MM.1S (cell line): Measurements from ENCODE around the gene TSC22D3.

Source experiments
- DNase-seq: peaks from one replicate; pipeline ENCODE4 v3.0.0-alpha.2; 2015
- H2AFZ ChIP-seq: fragments of 300-600 bp; sonication (generic); 2 replicates; pipeline ENCODE4 v1.6.0; 2016; ENCODE audit warnings: antibody characterized with exemption, low read length
- H3F3A ChIP-seq: fragments of 300-600 bp; sonication (generic); 2 replicates; pipeline ENCODE4 v1.6.1; 2016; ENCODE audit warnings: mild to moderate bottlenecking, antibody characterized with exemption, low read length, moderate library complexity, mixed read lengths; ENCODE audit not compliant: insufficient read depth
- H3K27ac ChIP-seq: fragments of 300-600 bp; sonication (generic); 2 replicates; pipeline ENCODE4 v1.5.1; 2016; ENCODE audit warnings: mild to moderate bottlenecking, low read length
- H3K27me3 ChIP-seq: fragments of 300-600 bp; sonication (generic); replicated peaks from 2 replicates; pipeline ENCODE4 v1.6.0; 2016; ENCODE audit warnings: low read length; ENCODE audit not compliant: insufficient read depth
- H3K36me3 ChIP-seq: fragments of 300-600 bp; sonication (generic); replicated peaks from 2 replicates; pipeline ENCODE4 v1.6.1; 2016; ENCODE audit warnings: mild to moderate bottlenecking, low read length, mixed read lengths; ENCODE audit not compliant: insufficient read depth
- H3K4me1 ChIP-seq: fragments of 300-600 bp; sonication (generic); 2 replicates; pipeline ENCODE4 v1.6.1; 2016; ENCODE audit warnings: low read length, mixed read lengths
- H3K4me2 ChIP-seq: fragments of 300-600 bp; sonication (generic); 2 replicates; pipeline ENCODE4 v1.6.0; 2016; ENCODE audit warnings: low read depth, low read length
- H3K4me3 ChIP-seq: fragments of 300-600 bp; sonication (generic); 2 replicates; pipeline ENCODE4 v1.5.1; 2016; ENCODE audit warnings: low read length, mixed read lengths
- H3K79me2 ChIP-seq: fragments of 300-600 bp; sonication (generic); 2 replicates; pipeline ENCODE4 v1.6.1; 2016; ENCODE audit warnings: mixed run types, low read length, mixed read lengths
- H3K9ac ChIP-seq: fragments of 300-600 bp; sonication (generic); 2 replicates; pipeline ENCODE4 v1.6.1; 2016; ENCODE audit warnings: low read length, mixed read lengths
- H3K9me2 ChIP-seq: fragments of 300-600 bp; sonication (generic); replicated peaks from 2 replicates; pipeline ENCODE4 v1.6.1; 2016; ENCODE audit warnings: mild to moderate bottlenecking, low read length, mixed read lengths; ENCODE audit not compliant: insufficient read depth
- H3K9me3 ChIP-seq: fragments of 300-600 bp; sonication (generic); replicated peaks from 2 replicates; pipeline ENCODE4 v1.6.1; 2016; ENCODE audit warnings: mild to moderate bottlenecking, low read length, mixed read lengths; ENCODE audit not compliant: insufficient read depth
- H4K20me1 ChIP-seq: fragments of 300-600 bp; sonication (generic); 2 replicates; pipeline ENCODE4 v1.6.1; 2016; ENCODE audit warnings: mild to moderate bottlenecking, low read length, moderate library complexity, mixed read lengths; ENCODE audit not compliant: insufficient read depth
- EZH2 ChIP-seq: fragments of 300-600 bp; sonication (generic); optimal IDR thresholded peaks from 2 replicates; pipeline ENCODE3; 2017; ENCODE audit warnings: low read depth, mild to moderate bottlenecking, antibody characterized with exemption, low read length, mixed read lengths
- EZH2phosphoT487 ChIP-seq: fragments of 300-600 bp; sonication (generic); IDR thresholded peaks from 2 replicates; pipeline ENCODE4 v1.6.1; 2018; ENCODE audit warnings: antibody characterized with exemption, low read length
- TF ChIP-seq, protein P1 (sequence below): fragments of 300-600 bp; sonication (generic); IDR thresholded peaks from 2 replicates; pipeline ENCODE4 v1.5.1; 2016; ENCODE audit warnings: antibody characterized with exemption, low read length, mixed read lengths

The TSC22D3 gene

DNA sequence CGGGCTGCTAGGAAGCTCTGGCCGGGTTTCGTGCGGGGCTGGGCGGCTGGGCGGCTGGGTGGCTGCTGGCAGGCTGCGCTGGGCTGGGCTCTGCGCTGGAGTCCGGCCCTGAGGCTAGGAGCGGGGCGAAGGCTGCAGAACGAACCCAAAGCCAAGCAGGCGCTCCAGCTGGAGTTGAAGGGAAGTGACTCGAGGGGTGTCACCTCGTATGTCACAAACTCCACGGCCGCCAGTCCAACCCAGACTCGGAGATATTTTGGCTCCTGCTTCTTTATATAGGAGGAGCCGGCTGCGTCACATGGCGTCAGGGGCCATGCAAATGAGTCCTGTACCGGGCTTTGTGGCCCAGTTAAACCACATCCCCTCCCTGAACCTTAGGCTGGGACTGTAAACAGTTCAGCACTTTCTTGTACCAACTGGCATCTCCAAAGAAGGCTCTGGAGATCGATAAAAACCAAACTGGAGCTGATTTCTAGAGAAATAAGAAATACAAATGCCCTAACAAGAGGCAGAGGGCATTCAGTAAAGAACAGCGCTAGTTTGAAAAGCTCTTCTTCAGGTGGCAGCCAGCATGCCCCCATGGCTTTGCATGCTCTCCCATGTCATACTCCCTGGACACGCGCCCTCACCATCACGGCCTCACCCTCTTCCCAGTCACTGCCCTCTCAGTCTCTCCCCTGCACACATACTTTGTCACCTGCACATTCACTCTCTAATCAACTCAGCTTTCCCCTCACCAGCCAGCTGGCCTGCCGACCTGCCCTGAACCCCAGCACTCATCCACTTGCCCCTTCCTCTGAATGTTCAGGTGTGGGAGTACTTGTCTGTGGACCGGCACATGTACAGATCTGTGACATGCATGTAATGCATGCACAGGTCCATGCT is 58.5 kb downstream of the TSC22D3 start:
- peak overlapping the region; percentile 95 for H3K27ac ChIP-seq
- no peaks in the 10 kb centered on the region for H4K20me1 ChIP-seq
- no peaks in the 10 kb centered on the region for H3K9me3 ChIP-seq
- TF ChIP-seq, protein P1, sequence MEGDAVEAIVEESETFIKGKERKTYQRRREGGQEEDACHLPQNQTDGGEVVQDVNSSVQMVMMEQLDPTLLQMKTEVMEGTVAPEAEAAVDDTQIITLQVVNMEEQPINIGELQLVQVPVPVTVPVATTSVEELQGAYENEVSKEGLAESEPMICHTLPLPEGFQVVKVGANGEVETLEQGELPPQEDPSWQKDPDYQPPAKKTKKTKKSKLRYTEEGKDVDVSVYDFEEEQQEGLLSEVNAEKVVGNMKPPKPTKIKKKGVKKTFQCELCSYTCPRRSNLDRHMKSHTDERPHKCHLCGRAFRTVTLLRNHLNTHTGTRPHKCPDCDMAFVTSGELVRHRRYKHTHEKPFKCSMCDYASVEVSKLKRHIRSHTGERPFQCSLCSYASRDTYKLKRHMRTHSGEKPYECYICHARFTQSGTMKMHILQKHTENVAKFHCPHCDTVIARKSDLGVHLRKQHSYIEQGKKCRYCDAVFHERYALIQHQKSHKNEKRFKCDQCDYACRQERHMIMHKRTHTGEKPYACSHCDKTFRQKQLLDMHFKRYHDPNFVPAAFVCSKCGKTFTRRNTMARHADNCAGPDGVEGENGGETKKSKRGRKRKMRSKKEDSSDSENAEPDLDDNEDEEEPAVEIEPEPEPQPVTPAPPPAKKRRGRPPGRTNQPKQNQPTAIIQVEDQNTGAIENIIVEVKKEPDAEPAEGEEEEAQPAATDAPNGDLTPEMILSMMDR, result no peak
- TF ChIP-seq EZH2phosphoT487, result no peak
- TF ChIP-seq EZH2, result no peak
- 0 out of 2 replicates have a peak, but pooled peaks cover 4% of the 10 kb centered on the region for H3K36me3 ChIP-seq
- H3F3A ChIP-seq, result peaks cover 11% of the 10 kb centered on the region
- peak; percentile 94 for DNase-seq
- peak overlapping the region; percentile 99 for H3K9ac ChIP-seq
- H3K4me1 ChIP-seq, result peaks cover 17% of the 10 kb centered on the region
- H3K27me3 ChIP-seq, result no peaks in the 10 kb centered on the region
- no peak overlapping the region for H2AFZ ChIP-seq
- peak overlapping the region; percentile 73 for H3K4me2 ChIP-seq
- no peaks in the 10 kb centered on the region for H3K9me2 ChIP-seq
- H3K4me3 ChIP-seq, result peak overlapping the region; percentile 81
- peaks cover 11% of the 10 kb centered on the region for H3K79me2 ChIP-seq

DNA sequence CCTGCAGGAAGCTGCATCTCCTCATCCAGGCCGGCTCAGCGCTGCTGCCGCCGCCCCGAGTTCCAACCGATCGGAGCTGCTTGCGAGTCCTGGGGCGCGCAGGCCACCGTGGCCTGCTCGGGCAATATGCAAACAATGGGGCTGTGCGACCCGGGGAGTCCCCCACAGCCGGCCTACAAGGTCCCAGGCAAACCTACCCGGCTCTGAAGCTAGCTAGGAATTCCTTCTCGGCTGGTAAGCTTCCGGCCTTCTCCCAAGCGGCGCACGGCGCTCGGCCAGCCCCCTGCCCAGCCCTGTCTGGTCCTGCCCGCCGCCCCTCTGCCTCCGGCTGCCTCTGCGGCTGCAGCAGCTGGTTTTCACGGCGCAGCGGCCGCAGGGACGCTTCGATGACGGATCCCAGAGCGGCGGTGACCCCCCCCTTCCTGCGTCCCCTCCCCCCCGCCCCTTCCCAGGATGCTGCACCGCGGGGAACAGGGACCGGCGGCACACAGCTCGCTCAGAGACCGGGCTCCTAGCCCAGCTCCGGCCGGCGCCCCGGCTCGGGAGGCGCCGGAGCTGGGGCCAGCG is 59.4 kb downstream of the TSC22D3 start:
- H2AFZ ChIP-seq, result no peak overlapping the region
- H3K27ac ChIP-seq, result peak overlapping the region; percentile 95
- peaks cover 26% of the 10 kb centered on the region for H3K4me1 ChIP-seq
- H3K36me3 ChIP-seq, result 0 out of 2 replicates have a peak, but pooled peaks cover 4% of the 10 kb centered on the region
- no peaks in the 10 kb centered on the region for H3K27me3 ChIP-seq
- peaks cover 16% of the 10 kb centered on the region for H3F3A ChIP-seq
- H3K9ac ChIP-seq, result peak overlapping the region; percentile 99
- H3K4me2 ChIP-seq, result peak overlapping the region; percentile 87
- TF ChIP-seq EZH2 (no peak), EZH2phosphoT487 (no peak)
- TF ChIP-seq, protein P1, result no peak
- H3K4me3 ChIP-seq, result peak overlapping the region; percentile 81
- DNase-seq, result peak; percentile 27
- no peaks in the 10 kb centered on the region for H3K9me3 ChIP-seq
- no peaks in the 10 kb centered on the region for H3K9me2 ChIP-seq
- H4K20me1 ChIP-seq, result no peaks in the 10 kb centered on the region
- H3K79me2 ChIP-seq, result peaks cover 11% of the 10 kb centered on the region

DNA sequence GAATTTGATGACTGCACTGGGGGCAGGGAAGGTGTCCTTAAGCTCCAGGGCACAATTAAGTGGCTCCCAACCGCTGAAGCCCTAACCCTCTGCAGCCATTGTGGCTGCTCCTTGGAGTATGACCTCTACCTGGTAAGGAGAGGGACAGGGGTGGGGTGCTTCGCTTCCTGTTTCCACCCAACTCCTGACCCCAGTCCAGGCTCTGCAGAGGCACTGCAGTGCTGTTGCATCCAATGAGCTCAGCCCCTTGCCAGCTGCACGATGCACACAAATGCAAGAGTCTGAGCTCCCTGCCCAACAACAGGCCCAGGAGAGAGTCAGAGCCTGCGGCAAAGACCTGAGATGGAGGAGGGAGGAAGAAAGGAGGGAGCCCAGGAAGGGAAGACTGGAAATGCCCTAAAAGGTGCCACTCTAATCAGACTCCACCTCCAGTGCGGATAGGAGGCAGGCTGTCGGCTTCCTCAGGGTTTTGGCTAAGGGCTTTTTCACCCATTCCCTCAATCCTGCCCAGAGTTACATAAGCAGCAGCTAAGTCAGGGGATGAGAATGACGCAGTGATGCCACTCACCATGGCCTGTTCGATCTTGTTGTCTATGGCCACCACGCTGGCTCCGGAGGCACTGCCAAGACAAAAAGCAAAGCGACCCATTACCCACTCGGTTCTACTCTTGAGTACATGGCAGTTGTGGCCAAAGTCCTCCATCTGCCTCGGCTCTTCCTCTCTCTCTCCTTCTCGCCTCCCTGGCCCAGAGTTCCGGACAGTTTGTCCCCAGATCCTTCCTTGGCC is 60.1 kb downstream of the TSC22D3 start:
- no peaks in the 10 kb centered on the region for H3K27me3 ChIP-seq

More for the DNA sequence above, 60.1 kb downstream of the TSC22D3 start:
- Histone ChIP-seq H3K9me3 (no peaks in the 10 kb centered on the region), H3K4me3 (peak overlapping the region; percentile 81), H3K36me3 (0 out of 2 replicates have a peak, but pooled peaks cover 4% of the 10 kb centered on the region), H4K20me1 (no peaks in the 10 kb centered on the region), H3F3A (peaks cover 18% of the 10 kb centered on the region), H3K9me2 (no peaks in the 10 kb centered on the region), H3K4me1 (peaks cover 32% of the 10 kb centered on the region), H2AFZ (no peak overlapping the region), H3K9ac (peak overlapping the region; percentile 99), H3K27ac (peak overlapping the region; percentile 95; the same call in 1 of the 2 replicates), H3K79me2 (peaks cover 11% of the 10 kb centered on the region), H3K4me2 (peak overlapping the region; percentile 87)
- DNase-seq, result no peak
- no peak for TF ChIP-seq EZH2phosphoT487
- TF ChIP-seq, protein P1, result no peak
- TF ChIP-seq EZH2, result no peak
